HG03521 (cell line): ENCODE results near the gene PRRG1.
"Not testable (repeated sequence)": the region's sequence is repeated elsewhere in the genome, so short reads cannot be mapped to it uniquely, and the experiment has no call there.

ENCODE experiments used
- ATAC-seq: cut with Tn5 transposase; IDR thresholded peaks from one replicate; pipeline ENCODE4 v1.9.1; 2021; ENCODE audit warnings: mild to moderate bottlenecking, moderate library complexity; ENCODE audit not compliant: unreplicated experiment

PRRG1 gene

DNA sequence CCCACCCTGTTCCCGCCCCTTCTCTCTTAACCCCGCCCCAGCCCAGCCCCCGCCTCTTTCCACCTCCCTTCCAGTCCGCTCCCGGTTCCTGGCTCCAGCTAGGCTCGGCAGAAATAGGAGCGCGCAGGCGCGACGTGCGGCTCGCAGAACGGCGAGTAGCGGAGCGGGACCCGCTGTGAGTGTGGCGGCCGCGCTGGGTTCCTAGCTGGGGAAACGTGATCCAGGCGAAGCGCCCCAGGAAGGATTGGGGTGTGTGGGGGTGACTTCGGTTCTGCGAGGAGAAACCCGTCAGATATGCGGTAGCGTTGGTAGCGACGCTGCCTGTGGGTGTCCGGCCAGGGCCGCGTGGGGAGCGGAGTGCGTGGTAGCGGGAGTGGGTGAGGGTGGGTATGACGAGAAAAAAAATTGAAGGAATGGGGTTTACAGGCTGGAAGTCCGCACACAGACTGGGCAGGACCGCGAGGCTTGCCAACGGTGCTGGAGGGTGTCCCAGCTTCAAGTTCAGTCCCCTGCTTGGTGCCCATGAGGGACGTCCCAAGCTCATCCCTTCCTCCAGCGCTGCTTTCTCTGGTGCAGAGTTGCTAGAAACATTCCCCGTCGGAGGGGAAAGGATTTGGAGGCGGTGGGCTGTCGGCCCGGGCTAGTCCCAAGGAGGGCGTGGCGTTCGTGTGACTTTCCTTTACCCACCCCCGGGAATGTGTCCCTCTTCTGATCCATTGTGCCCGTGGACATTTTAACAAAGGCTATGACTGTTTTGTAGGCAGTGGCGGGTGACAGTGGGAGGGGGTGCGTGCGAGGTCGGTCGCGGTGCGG, at the start of gene PRRG1:
PRRG1 (plus strand) TSS at position 144 of the 813 bp plus-strand sequence. CDS start 56,886 bp downstream, outside the sequence.
- no peak for ATAC-seq

DNA sequence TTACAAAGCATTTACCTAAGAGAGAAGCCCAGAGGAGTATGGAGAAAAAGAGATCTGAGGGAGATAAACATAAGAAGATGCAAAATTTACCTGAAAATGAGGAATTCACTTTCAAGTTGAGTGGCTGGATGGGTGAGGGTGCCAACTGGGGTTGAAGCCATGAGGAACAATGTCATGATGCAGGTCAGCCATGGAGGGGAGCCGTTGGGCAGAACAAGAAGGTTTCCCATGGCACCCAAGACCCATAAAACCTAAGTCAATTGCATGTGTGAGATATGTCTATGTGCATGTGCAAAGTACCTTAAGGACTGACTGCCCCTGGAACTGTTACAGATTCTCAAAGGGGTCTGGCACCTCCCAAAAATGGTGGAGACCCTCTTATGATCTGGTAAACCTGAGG, 46.6 kb upstream of the PRRG1 start:
- ATAC-seq = no peak

DNA sequence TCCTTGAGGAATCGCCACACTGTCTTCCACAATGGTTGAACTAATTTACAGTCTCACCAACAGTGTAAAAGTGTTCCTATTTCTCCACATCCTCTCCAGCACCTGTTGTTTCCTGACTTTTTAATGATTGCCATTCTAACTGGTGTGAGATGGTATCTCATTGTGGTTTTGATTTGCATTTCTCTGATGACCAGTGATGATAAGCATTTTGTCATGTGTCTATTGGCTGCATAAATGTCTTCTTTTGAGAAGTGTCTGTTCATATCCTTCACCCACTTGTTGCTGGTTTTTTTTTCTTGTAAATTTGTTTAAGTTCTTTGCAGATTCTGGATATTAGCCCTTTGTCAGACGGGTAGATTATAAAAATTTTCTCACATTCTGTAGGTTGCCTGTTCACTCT, 43.9 kb upstream of the PRRG1 start:
- not testable (repeated sequence) for ATAC-seq

DNA sequence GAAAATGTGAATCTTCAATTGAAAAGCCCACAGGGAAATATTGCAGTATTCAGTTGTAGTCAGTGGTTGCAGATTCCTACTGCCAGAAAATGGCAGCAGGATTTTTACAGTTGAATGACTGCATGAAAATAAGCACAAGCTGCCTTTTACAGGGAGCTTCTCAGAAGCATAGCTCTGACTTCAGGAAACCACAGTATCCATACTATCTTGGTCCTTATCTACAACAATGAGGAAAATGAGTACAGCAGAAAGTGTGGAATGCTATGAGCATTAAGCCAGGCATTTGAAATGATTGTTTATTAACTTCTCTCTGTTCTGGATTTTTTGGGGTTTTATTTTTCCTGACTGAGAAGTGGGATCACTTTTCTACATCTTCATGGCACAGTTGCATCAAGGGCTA, 34.6 kb upstream of the PRRG1 start:
- no peak for ATAC-seq

DNA sequence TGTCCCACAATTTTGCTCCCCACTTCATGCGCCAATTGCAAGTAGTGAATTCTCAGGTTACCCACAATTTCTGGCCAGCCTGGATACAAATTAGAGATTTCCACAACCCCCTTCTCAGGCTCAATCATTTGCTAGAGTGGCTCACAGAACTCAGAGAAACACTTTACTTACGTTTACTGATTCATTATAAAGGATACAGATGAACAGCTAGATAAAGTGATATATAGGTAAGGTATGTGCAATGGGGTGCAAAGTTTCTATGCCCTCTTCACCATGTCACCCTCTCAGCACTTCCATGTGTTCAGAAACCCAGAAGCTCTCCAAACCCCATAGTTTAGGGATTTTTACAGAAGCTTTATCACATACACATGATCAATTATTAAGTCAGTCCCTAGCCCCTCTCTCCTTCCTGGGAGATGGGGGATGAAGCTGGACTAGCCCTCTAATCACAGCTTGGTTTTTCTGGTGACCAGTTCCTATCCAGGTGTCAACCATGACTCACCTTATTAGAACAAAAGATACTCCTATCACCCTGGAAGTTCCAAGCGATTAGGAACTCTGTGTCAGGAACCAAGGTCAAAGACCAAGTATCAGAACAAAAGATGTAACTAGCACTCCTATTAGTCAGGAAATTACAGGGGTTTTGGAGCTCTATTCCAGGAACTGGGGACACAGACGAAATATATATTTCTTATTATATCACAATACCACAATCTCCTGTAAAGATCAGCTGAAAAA, 33.5 kb upstream of the PRRG1 start:
- ATAC-seq = no peak

DNA sequence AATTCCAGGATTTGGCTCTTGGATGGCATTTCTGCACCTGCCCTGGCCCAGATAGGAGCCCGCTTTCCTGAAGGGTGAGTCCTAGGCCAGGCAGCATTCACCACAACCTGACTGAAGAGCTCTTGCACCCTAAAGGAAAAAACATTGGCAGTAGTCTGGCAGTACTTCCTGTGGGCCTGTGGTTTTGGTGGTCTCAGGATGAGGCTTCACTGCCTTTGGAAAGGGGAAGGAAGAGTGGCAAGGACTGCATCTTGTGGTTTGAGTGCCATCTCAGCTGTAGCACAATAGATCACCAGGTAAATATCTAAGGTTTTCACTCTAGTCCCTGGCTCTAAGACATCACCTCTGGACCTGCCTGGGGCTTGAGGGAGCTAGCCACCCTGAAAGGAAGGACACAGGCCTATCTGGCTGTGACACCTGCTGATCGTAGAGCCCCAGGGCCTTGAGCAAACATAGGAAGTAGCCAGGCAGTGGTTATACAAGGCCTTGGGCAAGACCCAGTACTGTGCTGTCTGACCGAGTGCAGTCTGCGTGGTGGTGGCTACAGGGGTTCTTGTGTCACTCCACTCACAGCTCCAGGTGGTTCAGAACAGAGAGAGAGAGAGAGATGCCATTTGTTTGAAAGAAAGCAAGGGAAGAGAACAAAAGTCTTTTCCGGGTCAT, 28.5 kb upstream of the PRRG1 start:
- no peak for ATAC-seq

DNA sequence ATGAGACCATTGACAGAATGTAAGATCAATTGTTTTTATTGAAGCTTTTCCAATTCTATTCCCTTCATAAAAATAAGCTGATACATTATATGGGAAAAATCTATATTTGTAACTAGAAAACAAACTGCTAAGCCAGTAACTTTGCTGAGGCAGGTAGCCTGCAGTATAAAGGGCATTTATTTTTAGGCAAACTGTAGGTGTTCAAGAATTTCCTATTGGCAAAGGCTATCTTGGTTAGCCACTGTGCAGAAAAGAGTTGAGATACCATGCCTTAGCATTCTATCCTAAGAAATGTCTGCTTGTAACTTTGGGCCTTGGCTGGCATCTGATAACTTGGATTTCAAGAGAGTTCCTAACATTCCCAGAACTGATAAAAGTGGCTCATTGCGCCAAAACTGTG, 18.5 kb upstream of the PRRG1 start:
- ATAC-seq = no peak

DNA sequence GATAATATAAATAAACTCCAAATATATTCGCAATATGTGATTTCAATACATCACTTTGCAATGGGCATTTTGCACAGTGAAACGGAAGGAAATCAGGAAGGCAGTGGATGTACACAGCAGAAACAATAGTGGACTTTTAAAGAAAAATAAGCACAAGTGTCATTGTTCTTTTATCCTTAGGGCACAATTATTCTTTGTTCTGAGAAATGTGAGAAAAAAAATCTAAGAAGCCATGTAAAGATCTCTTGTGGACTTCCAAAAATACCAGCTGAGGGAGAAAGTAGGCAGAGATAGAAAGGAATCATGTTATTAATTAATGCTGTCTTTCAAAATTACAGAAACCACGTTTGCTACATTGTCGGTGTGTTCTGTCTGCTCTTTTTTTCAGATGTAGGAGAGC, 17.6 kb upstream of the PRRG1 start:
- ATAC-seq = no peak

DNA sequence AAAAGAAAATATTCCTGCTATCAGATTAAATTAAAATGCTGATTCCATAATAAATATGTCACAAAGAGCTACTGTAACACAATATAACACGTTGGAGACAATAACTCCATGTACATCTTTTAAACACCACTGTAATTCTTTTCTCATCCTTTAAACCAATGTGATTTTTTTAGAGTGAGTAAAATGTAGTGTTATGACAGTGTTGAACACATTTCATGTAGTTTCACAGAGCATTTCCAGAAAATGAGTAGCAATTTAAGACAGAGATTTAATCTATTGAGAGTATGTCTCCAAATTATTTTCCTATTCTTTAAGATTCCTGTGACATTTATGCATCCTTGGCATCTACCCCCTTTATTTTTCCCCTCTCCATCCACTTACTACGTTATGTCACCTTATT, 17.1 kb upstream of the PRRG1 start:
- ATAC-seq = no peak

DNA sequence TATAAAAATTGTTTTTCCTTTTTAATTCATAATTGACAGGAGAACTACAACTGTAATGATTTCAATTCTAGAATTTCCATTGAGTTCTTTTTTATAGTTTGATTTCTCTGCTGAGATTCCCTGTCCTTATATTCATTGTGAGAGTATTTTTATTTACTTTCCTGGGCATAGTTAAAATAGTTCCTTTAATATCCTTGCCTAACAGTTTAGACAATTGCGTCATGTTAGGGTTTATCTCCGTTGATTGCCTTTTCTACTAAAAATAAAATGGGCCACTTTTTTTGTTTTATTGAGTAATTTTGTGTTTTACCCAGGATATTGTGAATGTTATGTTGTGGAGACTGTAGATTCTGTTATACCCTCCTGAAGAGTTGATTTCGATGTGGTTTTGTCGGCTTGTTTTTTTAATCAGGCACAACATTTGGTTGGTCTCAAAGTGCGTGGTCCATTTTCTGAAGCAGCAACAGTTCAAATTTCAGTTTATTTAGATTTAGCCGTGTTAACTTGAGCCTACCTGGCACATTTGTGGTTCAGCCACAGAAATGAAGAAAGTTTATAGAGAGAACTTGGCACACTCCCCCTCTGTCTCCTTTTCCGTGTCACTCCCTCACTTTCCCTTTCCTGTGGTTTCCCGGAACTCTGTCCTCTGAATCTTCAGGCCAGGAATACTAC, 16.0 kb upstream of the PRRG1 start:
- no peak for ATAC-seq

DNA sequence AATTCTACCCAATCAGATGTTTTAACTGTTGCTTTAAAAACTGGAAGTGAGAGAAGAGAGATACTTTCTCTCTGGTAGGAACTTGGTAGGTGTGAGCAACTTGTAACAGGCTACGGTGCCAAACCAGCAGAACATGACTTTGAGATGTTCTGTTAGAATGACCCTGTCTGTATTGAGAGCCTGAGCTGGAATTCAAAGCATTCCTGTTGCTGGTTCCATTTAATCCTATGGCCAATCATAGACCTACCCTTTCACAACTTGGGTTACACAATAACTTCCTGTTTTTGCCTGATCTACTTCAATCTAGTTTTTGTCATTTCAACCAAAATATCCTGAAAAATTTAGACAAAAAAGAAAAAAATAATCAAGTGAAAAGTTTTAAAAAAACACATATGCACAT, 1.7 kb upstream of the PRRG1 start:
- ATAC-seq = no peak

DNA sequence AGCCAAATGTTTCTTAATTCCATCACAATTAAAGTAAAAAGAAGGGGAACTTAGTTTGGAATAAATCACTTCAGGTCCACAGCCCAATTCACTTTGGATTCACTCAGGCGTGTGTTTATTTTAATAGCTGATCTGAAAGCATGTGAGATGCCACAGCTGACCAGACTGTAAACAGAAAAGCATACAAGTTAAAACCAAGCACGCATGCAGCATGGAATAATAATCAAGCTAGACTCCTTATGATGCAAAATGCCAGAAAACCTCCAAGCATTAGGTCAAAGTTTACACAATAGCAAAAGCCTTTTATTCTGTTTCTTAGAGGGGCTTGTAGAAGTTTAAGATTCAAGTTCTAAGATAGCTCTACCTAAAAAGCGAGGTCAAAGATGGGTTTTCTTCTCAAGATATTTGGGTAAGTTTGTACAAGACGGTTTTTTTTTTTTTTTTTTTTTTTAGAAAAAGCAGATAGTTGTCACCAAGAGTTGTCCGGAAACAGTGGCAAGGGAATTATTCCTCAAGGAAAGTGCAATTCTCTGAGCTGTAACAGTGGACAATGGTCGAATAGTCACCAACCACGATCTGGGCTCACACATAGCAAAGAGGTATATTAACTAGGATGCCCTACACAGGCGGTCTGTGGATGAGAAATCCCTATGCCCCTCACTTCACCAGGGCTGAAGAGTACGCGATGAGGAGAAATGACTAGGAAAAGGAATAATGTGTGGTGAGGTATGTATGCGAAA, 763 bp upstream of the PRRG1 start:
- no peak for ATAC-seq

DNA sequence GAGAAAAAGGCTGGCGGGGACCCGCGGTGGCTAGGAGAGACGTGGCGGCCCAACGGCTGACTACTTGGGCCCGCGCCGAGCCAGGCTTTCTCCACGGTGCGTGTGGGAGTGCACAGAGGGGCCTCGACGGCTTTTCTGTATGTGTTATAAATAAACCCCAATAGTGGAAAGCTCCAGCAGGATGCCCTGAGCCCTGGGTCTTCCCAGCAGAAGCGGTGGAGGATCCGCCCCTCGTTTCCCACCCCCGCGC, 268 bp upstream of the PRRG1 start:
- no peak for ATAC-seq

DNA sequence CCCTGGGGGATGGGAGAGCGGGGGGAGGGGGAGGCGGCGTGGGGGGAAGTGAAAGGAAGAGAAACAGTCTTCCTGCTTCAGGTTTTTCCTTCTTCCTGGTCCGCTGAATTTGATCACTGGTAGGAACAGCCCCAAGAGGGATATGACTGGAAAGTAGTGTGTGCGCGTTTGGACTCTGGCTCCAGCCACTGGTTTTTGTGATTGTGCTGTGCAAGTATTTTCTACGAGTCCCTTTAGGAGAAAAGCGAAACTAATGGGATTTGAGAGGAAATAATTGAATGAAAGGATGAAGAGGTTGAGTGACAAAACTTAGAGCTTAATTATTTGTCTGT, 836 bp downstream of the PRRG1 start:
- ATAC-seq = no peak

DNA sequence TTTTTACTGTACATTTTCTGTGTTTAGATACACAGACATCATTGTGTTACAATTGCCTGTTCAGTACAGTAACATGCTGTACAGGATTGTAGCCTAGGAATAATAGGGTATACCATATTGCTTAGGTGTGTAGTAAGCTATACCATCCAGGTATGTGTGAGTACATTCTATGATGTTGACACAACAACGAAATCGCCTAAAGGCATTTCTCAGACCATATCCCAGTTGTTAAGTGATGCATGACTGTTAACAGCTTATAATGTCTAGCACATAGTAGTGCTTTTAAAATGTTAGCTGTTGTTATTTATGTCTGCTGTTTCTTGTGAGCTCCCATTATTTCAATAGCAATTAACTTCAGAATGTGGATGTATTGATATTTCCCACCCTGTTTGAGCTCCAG, 4.5 kb downstream of the PRRG1 start:
- no peak for ATAC-seq

DNA sequence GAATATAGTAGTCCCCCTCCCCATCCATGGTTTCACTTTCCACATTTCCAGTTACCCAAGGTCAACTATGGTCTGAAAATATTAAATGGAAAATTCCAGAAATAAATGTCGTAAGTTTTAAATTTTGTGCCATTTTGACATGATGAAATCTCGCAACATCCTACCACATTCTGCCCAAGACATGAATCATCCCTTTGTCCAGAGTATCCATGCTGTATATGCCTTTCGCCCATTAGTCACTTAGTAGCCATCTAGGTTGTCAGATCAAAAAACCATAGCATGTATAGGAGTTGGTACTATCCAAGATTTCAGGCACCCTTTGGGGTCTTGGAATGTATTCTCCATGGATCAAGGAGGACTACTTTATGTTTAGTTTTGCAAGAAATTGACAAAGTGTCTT, 8.3 kb downstream of the PRRG1 start:
- ATAC-seq = no peak

DNA sequence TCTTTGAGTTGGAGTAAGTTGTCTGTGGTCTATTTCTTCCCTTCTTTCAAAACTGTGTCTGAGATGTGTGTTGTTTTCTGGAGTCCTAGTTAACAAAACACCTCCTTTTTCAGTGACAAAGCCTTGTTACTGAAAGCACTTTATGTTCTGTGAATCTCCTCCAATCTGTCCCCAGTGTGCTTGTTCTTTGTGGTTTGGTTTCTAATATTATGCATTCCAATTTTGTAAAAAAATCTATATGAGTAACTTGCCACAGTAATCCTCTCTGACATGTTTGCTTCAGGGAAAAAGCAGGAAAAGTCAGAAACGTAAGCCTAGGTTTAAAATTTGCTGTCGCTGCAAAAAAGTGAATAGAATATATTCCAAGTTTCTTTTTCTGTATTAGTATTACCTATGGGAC, 12.4 kb downstream of the PRRG1 start:
- no peak for ATAC-seq

DNA sequence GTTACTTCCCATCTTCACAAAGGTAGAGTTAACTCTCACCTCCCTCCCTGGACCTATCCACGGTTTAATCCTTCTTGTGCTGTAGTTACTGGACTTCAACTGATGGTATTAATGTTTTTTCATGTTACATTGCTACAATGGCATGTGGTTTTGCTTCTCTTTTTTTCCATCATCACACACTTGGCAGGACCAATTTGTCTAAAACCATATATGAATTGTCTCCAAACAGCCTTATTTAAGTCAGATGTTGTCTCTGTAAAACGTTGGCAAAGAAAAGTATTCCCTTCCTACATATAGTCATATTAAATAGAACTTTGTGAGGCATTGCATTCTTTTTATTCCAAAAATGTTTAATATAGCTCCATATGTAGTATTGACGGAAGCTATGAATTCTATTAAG, 15.5 kb downstream of the PRRG1 start:
- no peak for ATAC-seq

DNA sequence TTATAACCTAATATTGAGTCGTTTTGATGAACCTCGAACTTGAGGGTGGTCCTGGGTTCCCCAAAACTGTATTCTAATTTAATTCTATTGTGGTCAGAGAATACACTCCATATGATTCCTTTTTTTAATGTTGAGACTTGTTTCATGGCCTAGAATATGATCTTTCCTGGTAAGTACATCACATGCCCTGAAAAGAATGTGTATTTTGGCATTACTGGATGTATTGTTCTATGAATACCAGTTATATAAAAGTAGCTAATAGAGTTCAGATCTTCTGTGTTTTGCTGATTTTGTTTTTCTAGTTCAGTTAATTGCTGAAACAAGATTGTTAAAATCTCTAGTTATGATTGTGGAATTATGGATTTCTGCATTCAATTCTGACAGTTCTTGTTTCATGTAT, 18.8 kb downstream of the PRRG1 start:
- no peak for ATAC-seq

DNA sequence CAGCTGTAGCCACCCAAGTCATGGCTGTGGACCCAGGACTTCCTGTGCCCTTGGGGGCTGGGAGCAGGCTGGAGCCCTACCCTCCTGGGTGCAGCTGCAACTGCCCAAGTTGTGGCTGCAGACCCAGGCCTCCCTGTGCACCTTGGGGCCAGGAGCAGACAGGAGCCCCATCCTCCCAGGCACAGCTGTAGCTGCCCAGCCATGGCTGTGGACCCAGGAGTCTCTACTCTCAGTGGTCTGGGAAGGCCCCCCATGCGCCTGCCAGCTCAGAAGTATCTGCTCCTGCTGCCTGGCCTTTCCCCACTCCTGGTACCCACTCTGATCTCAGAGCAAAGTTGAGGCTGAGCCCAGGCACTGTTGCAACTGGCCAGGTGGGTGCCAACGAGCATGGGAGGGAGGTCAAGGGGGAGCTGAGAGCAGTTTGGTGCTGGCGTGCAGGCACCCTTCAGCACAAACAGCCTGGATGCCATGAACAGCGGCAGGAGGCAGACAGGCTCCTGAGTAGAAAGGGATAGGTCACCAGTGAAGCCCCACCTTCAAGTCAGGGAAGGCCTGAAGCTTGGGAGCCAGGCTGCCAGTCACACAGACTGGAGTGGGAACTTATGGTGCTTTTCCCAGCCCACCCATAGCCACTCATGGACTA, 21.5 kb downstream of the PRRG1 start:
- ATAC-seq = no peak

DNA sequence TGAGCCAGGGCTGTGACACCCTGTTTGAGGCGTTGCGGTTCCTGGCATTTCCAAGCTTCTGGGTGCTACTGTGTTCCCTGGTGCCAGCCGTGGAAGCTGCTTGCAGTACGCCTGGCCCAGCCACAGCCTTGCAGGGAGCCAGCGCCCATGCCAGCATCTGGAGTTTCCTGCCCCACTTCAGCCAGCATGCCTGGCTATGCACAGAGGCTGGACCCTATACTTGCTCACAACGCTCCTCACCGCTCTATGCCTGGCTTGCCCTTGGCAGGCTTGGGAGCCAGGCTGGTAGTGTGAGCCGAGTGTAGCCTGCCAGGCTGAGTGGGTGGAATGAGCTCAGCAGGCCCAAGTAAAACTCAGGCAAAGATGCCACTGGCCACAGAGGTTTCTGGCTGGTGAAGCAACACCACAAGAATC, 22.4 kb downstream of the PRRG1 start:
- ATAC-seq = no peak
